GM19455 (cell line): ENCODE data around the gene FMO2.
A peak's percentile ranks its signal among the peaks of the same experiment; 100 is the strongest.
"Not testable (repeated sequence)": the region's sequence is repeated elsewhere in the genome, so short reads cannot be mapped to it uniquely, and the experiment has no call there.

ENCODE experiments used
- ATAC-seq: cut with Tn5 transposase; IDR thresholded peaks from one replicate; pipeline ENCODE4 v1.9.1; 2021; ENCODE audit not compliant: unreplicated experiment

Gene FMO2

GRCh38 chr1:171218661-171219060, 33.6 kb downstream of the FMO2 start:
- ATAC-seq, result no peak

GRCh38 chr1:171219346-171220080, 34.4 kb downstream of the FMO2 start:
- ATAC-seq, result no peak

DNA sequence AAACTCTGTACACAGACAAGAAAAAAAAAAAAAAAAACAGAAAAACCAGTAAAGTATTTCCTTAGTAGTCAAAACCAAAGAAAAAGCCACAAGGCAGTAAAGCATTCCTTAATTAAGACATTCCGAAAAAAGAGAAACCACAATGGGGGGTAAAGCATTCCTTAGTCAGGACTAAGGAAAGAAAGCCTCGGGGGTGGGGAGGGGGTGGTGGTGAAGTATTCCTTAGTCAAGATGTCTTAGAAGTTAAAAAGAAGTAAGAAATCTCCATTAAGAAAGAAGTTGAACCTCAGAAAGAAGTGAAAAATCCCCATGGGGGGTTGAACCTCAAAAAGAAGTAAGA, 35.0 kb downstream of the FMO2 start:
- no peak for ATAC-seq

GRCh38 chr1:171220581-171221054, 35.5 kb downstream of the FMO2 start:
- no peak for ATAC-seq

- no peak for ATAC-seq
Measured at GRCh38 chr1:171221665-171222591, 36.8 kb downstream of the FMO2 start.

DNA sequence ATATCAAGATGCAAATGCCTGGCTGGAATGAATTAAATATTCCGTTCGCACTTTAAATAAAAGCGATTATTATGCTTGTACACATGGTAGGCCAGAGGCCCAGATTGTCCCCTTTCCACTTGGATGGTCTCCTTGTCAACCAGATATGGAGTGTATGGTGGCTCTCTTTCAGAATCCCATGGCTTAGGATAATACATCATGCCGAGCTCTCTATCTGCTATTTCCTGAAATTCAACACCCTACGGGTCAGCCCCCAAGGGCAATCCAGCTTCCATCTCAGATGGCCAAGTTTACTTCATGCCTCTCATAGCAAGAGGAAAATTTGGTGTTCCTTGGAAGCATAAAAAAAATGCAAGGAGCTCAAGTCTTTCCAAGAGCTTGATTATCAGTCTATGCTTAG, 37.8 kb downstream of the FMO2 start:
- no peak for ATAC-seq

- not testable (repeated sequence) for ATAC-seq
Measured at GRCh38 chr1:171224257-171224656, 39.2 kb downstream of the FMO2 start.

DNA sequence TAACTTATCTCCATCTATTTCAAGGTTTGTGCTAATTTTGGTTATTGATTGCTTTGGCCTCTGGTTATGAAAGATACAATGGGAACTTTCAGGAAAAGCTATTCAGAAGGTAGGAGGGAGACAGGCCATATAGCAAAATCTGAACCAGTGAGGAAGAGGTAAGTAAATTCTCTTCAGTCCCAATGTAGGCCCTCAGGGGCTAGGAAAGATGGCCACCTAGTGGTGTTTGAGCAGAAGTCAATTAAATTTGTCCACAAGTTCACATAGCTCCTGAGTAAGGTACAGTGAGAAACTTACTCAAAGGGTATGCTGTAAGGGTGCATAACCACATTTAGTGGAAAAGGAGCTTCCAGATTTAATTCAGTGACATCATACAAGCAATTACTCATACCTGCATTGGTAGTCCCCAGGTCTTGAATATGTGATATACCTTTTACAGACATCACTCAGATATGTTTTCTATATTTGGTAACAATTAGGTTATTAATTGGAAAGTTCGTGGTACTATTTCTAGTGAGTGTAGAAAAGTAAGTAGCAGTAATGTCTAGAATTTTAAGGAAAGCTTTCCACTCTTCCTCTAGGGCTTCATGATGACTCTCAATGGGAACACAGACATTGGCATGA, 41.8 kb downstream of the FMO2 start:
- peak; percentile 81 for ATAC-seq

DNA sequence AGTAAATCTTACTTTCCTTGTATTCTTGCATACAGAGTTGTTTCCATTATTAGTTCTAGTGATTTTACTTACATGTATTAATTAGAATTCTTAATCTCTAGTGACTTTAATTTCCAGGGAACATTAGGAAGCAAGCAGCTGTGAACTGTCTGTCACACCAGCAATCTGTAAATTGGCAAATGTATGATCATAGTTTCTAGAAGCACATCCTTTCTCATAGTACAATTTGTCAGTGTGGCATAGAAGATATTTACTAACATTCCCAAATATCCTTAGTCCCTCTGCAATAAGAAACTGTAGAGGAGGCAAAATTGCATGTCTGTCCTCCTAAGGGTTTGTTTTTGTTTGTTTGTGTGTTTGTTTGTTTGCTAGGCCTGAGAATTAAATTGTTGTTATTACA, 46.2 kb downstream of the FMO2 start:
- no peak for ATAC-seq

GRCh38 chr1:171233183-171233582, 48.1 kb downstream of the FMO2 start:
- ATAC-seq, result no peak

DNA sequence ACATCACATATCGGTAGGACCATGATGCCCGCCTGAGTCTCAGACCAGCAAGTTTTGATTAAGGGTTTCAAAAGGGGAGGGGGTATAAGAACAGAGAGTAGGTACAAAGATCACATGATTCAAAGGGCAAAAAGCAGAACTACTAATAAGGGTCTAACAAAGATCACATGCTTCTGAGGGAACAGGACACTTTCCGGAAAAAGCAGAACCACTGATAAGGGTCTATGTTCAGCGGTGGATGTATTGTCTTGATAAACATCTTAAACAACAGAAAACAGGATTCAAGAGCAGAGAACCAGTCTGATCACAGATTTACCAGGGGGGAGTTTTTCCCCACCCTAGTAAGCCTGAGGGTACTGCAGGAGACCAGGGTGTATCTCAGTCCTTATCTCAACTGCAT, 51.1 kb downstream of the FMO2 start:
- ATAC-seq, result not testable (repeated sequence)

- ATAC-seq, result no peak
Measured at GRCh38 chr1:171243878-171244277, 58.8 kb downstream of the FMO2 start.

DNA sequence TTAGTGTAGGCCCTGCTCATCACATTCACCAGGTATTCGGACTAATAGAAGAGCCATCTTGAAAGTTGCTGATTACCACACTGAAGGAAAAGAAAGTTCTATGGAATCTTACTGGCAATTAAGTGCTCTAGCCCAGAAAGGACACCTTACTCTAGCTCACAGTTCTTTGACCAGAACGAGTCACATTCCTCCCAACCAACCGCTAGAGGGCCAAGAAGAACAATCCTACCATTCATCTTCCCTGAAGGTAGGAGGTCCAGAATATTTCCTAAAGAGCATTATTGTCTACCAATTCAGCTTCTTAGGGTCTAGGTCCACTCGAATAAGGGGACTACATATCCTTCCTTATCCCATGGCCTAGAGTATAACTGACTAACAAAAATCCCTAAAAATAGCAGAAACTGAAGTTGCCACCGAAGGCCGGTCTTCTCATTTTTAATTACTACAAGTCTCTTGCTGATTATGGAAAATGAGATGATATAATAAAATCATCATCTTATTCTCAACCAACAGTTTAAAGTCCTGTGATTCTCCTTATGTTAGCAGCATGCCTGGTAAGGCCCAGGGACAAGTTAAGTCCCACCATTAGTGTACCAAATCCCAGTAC, 60.5 kb downstream of the FMO2 start:
- ATAC-seq, result peak; percentile 86

DNA sequence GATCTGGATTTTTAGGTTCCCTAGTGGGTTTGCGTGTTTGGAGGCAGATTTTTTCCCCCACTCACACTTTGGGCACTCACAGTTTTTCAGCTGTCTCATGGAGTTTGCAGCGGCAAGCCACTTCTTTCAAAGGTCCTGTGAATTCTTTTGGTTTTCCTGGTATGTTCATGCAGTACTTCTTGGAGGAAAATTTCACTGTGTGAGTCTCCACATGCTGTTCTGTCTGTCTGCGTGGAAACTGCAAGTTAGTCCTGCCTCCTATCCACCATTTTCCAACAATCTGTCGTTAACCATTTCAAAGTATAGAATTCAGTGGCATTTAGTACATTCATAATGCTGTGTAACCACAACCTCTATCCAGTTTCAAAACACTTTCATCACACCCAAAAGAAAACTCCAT, 62.4 kb downstream of the FMO2 start:
- no peak for ATAC-seq

GRCh38 chr1:171248302-171248701, 63.2 kb downstream of the FMO2 start, which contains the start of gene FMO1:
FMO1 (plus strand) TSS chr1:171248494; CDS start chr1:171258088, 9,594 bp downstream.
- no peak for ATAC-seq

DNA sequence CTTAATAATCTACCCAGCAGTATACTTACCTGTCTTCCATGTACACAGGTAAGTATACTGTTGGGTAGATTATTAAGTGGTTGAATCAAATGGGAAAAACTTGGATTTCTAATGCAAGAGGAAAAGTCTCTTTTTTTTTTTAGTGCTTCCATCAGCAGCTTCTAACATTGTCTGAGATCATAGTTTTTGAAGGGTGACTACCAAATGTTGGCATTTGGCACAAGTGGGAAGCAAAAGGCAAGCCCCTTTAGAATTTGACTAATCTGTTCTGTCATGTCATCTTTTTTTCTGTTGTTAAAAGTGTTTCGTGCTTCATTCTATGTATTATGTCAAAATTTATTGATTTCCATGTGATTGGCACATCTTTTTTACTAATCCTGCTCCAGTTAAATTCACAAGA, 63.7 kb downstream of the FMO2 start:
- ATAC-seq, result no peak

DNA sequence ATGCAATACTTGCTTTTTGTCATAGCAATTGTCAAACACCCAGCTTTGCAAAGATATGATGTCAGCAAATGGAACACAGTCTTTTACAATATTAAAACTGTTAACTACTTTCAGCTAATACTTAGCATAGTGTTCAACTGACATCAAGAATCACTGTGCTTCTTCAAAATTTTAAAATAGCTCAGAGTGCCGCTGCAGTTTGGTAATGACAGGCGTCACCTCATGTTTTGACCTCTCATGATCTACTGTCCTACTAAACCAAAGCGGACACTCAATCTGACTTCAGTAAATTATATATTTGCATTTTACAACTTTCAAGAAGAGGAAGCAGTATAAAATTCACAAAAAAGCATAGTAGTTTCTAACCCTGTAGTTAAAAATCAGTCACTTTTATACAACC, 65.2 kb downstream of the FMO2 start:
- ATAC-seq, result no peak

DNA sequence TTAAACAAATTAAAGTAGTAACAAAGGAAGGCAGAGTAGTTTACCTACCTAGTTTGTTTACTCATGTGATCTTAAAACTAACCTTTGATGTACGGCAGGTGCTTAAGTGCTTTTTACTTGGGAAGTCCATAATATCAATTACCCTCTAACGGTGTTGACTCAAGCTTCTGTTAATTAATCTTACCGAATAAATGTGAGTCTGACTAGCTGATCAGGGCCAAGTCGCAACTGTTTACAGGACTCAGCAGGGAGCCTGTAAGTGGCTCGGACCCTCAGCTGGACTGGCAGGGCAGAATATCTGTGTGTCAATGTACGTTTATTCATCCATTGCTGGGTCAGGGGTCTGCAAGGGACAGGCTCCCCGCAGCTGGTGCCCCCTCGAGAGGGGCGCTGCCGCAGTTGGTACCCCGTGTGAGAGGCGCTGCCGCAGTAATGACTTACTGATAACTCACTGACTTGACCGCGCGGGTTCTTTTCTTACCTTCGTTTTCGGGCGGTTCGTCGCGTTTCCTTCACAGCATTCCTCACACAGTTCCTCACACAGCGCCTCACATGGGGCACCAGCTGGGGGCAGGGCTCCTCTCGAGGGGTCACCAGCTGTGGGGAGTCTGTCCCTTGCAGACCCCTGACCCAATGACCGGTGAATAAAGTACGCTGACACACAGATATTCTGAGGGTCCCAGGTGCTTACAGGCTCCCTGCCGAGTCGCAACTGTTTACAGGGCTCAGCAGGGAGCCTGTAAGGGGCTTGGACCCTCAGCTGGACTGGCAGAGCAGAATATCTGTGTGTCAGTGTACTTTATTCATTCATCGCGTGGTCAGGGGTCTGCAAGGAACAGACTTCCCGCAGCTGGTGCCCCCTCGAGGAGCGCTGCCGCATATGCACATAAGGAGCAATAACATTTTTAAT, 66.2 kb downstream of the FMO2 start:
- ATAC-seq, result peak; percentile 40

- no peak for ATAC-seq
Measured at GRCh38 chr1:171251952-171252300, 66.8 kb downstream of the FMO2 start.

- peak; percentile 92 for ATAC-seq
Measured at GRCh38 chr1:171252482-171252881, 67.4 kb downstream of the FMO2 start.
